ENCODE results near the gene GNAT3.

DNA sequence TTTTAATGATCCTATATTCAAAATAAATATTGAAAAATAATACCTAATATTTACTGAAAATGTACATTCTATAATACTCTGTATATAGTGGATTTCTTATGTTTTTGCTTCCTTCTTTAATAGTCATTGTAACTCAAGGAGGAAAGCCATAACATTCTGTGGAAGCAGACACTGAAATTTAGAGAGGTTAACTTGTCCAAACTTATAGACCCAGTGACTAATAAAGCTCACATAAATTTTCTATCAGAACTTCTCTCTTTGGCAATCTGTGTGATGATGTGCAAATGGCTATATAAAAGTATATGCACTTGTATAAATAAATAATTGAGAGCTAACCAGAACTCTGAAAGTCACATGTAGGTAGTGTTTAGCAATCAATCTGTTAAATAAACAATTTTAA lies 26.1 kb downstream of the GNAT3 start:
- TF ChIP-seq POLR2AphosphoS5 (IDR thresholded peaks at IDR 0.05; ENCODE audit: low read depth, low read length) (no peak), POLR2A (IDR thresholded peaks at IDR 0.05; ENCODE audit: low read depth, low read length) (no peak), TAF1 (IDR thresholded peaks at IDR 0.05; ENCODE audit: low read depth, low read length) (no peak), POU2F2 (IDR thresholded peaks at IDR 0.05; ENCODE audit: low read depth, low read length) (no peak)
